Head of caudate nucleus (tissue), 42 donors: Measurements from ENCODE around the gene MRPL50.

ENCODE experiments used
- DNase-seq, 42 donors: peaks; one replicate each; pipeline versions ENCODE4 v3.0.0 to v3.0.0-alpha.2; 2020 to 2021; ENCODE audit warnings: mixed read lengths in 7 of 42
- intact Hi-C: fragments of 100-400 bp; cut with DNase I; formaldehyde crosslinking; loops from one replicate; pipeline ENCODE4 v1.15.0; 2022

MRPL50 gene

GRCh38 chr9:101419863-101420262, 21.4 kb upstream of the MRPL50 start:
- no peak for DNase-seq
- intact Hi-C loops, result no loop called here

- intact Hi-C loops, result no loop called here
- peak in 2 of 42 donors; percentile 3 to 27 for DNase-seq
These were observed 20.4 kb upstream of the MRPL50 start for GRCh38 chr9:101418518-101419430.

- DNase-seq, result no peak
- intact Hi-C loops, result no loop called here
These were observed 19.6 kb upstream of the MRPL50 start for GRCh38 chr9:101417977-101418376.

- no peak for DNase-seq
- intact Hi-C loops, result no loop called here
These were observed 19.0 kb upstream of the MRPL50 start for GRCh38 chr9:101417389-101417788.

GRCh38 chr9:101415578-101415977, 17.2 kb upstream of the MRPL50 start:
- no peak for DNase-seq
- intact Hi-C loops, result no loop called here

- no peak for DNase-seq
- intact Hi-C loops, result no loop called here
These were observed 16.4 kb upstream of the MRPL50 start for GRCh38 chr9:101414839-101415238.

- no peak for DNase-seq
- intact Hi-C loops, result no loop called here
These were observed 10.7 kb upstream of the MRPL50 start for GRCh38 chr9:101409079-101409477.

GRCh38 chr9:101408374-101409078, 10.1 kb upstream of the MRPL50 start:
- no peak for DNase-seq
- intact Hi-C loops, result no loop called here

GRCh38 chr9:101403516-101404285, 5.3 kb upstream of the MRPL50 start:
- intact Hi-C loops, result no loop called here
- DNase-seq, result no peak

- DNase-seq, result peak in 41 of 42 donors; percentile 14 to 82 (median 49)
- intact Hi-C loops, result no loop called here
These were observed 1.7 kb upstream of the MRPL50 start for GRCh38 chr9:101400120-101400519.

- intact Hi-C loops, result loop anchor here (5.0 kb wide), 1 partner anchor 687 kb away; no protein-coding TSS in a partner anchor
- DNase-seq, result no peak
These were observed 1.2 kb upstream of the MRPL50 start for GRCh38 chr9:101399643-101399970.

GRCh38 chr9:101398930-101399642, 668 bp upstream of the MRPL50 start:
- intact Hi-C loops, result loop anchor here (5.0 kb wide), 1 partner anchor 687 kb away; no protein-coding TSS in a partner anchor
- peak in 13 of 42 donors; percentile 12 to 58 (median 35) for DNase-seq

- intact Hi-C loops, result loop anchor here (5.0 kb wide), 1 partner anchor 685 kb away; no protein-coding TSS in a partner anchor
- DNase-seq, result no peak
These were observed 711 bp downstream of the MRPL50 start for GRCh38 chr9:101397746-101398067.

GRCh38 chr9:101394687-101395086, 3.7 kb downstream of the MRPL50 start:
- intact Hi-C loops, result loop anchor here (5.0 kb wide), 1 partner anchor 682 kb away; no protein-coding TSS in a partner anchor
- DNase-seq, result no peak

- no peak for DNase-seq
- intact Hi-C loops, result no loop called here
These were observed 5.3 kb downstream of the MRPL50 start for GRCh38 chr9:101393135-101393534.

GRCh38 chr9:101388507-101388993, 9.9 kb downstream of the MRPL50 start:
- DNase-seq, result peak in 3 of 42 donors; percentile 6 to 48 (median 20)
- intact Hi-C loops, result loop anchor here (10.0 kb wide), 2 partner anchors 74 to 144 kb away; no protein-coding TSS in a partner anchor

- intact Hi-C loops, result loop anchor here (10.0 kb wide), 2 partner anchors 73 to 143 kb away; no protein-coding TSS in a partner anchor
- peak in 10 of 42 donors; percentile 13 to 64 (median 36) for DNase-seq
These were observed 10.4 kb downstream of the MRPL50 start for GRCh38 chr9:101387871-101388506.
